Fibroblast of mammary gland (primary cell): Measurements from ENCODE around the gene STEAP2.

Source experiments
- DNase-seq: peaks from one replicate; pipeline ENCODE4 v3.0.0-alpha.2; 2010; ENCODE audit warnings: low read depth
- H3K4me3 ChIP-seq: 2 replicates; pipeline ENCODE4 v1.5.1; 2011; ENCODE audit warnings: low read depth, mild to moderate bottlenecking, low read length, moderate library complexity; ENCODE audit not compliant: control insufficient read depth
- CTCF ChIP-seq: conservative IDR thresholded peaks from 2 replicates; pipeline ENCODE4 v1.5.1; 2011; ENCODE audit warnings: low read depth, low read length, inconsistent platforms; ENCODE audit not compliant: control insufficient read depth, insufficient read depth

Gene STEAP2

GRCh38 chr7:90262438-90262837 lies 50.9 kb downstream of the STEAP2 start:
- peak; percentile 67 for DNase-seq
- peak; percentile 51 for TF ChIP-seq CTCF
- no peak overlapping the region for H3K4me3 ChIP-seq

- DNase-seq: peak; percentile 89
- H3K4me3 ChIP-seq: no peak overlapping the region
- TF ChIP-seq CTCF: no peak
These were observed 55.3 kb downstream of the STEAP2 start for GRCh38 chr7:90266808-90267207.

GRCh38 chr7:90267263-90267858 lies 55.8 kb downstream of the STEAP2 start:
- DNase-seq: peak; percentile 16
- no peak for TF ChIP-seq CTCF
- no peak overlapping the region for H3K4me3 ChIP-seq

GRCh38 chr7:90269163-90269562 lies 57.6 kb downstream of the STEAP2 start:
- DNase-seq: no peak
- H3K4me3 ChIP-seq: no peak overlapping the region
- TF ChIP-seq CTCF: no peak

- no peak overlapping the region for H3K4me3 ChIP-seq
- no peak for DNase-seq
- no peak for TF ChIP-seq CTCF
These were observed 59.1 kb downstream of the STEAP2 start for GRCh38 chr7:90270431-90271178.

- DNase-seq: peak; percentile 92
- no peak overlapping the region for H3K4me3 ChIP-seq
- no peak for TF ChIP-seq CTCF
These were observed 60.2 kb downstream of the STEAP2 start for GRCh38 chr7:90271753-90272152.
